ENCODE data around the gene ZFHX2. TPM values are rescaled to one million over a fixed set of nuclear protein-coding genes. Genes with fewer than 3 reads are reported as not detected.

Gene ZFHX2
- total and polyA plus RNA-seq, 2 of the 13 experiments (the other 11 are each of a cell fraction or from before 2014, with no cell fraction given): 0.17 to 0.44 TPM

DNA sequence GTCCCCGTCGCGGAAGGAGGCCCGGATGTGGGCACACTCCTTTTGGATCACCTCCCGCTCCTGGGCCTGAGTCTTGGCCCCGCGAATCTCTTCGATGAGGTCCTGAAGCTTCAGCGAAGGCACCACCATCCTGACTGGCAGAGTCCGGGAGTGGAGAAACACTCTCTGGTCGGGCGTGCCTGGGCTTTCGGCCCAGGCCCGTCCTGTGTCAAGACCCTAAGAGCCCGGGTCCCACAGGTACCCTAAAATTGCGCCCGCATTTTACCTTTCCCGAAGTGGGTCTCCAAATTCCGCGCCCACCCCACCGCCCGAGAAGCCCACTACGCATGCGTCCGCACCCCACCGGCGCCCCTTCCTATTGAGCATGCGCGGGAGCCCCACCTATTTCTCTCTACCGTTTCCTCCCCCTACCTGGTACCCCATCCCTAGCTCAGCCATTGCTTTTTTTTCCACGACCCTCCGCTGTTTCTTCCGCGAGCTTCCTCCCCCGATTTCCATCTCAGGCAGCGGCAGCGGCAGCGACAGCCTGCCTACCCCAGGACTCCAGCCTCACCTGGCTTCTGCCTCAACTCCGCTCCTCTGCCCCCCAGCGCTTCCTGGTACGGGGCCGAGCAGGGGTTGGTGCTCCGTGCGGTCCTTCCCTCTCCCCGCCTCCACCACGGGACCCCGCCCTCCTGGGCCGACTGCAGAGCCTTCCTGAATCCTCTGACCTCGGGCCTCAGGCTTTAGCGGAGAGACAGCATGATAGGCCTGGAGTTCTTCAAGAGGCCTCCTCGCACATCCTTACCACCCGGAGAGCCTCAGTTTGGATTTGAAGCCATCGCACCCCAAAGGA is 15.8 kb upstream of the ZFHX2 start, which contains the start of gene AP1G2 (continued):
- TF ChIP-seq ZNF451 (CRISPR knock-in tag; IDR thresholded peaks at IDR 0.05) (peak; percentile 96), RBFOX2 (IDR thresholded peaks at IDR 0.05; ENCODE audit: low read depth, low read length) (peak; percentile 96), SMC3 (IDR thresholded peaks at IDR 0.05; ENCODE audit: low read length) (no peak), EP300 (IDR thresholded peaks at IDR 0.05; ENCODE audit: low read depth in 2 of 2, low read length in 2 of 2) (peak in 1 of 2 experiments; percentile 54; a peak in 1 of 4 replicates), EP300 (CRISPR knock-in tag; IDR thresholded peaks at IDR 0.05; ENCODE audit: borderline replicate concordance) (peak; percentile 62; the same call in 1 of the 2 replicates), MXI1 (IDR thresholded peaks at IDR 0.05; ENCODE audit: borderline replicate concordance, low read depth, low read length) (peak; percentile 57; the same call in 2 of the 3 replicates), ZNF276 (CRISPR knock-in tag; IDR thresholded peaks at IDR 0.05; ENCODE audit: low read depth) (peak; percentile 97), HOXA7 (CRISPR knock-in tag; IDR thresholded peaks at IDR 0.05) (no peak), GZF1 (CRISPR knock-in tag; IDR thresholded peaks at IDR 0.05) (peak; percentile 94; the same call in 1 of the 2 replicates), SMAD1 (CRISPR knock-in tag; IDR thresholded peaks at IDR 0.05; ENCODE audit: borderline replicate concordance, low read depth) (peak; percentile 98; the same call in 1 of the 2 replicates), U2AF1 (optimal IDR thresholded peaks at IDR 0.05; ENCODE audit: low read depth, low read length) (peak; percentile 94), FOSL1 (CRISPR knock-in tag; IDR thresholded peaks at IDR 0.05; ENCODE audit: borderline replicate concordance) (no peak), PHB2 (IDR thresholded peaks at IDR 0.05; ENCODE audit: partially characterized antibody) (no peak), AHR (CRISPR knock-in tag; IDR thresholded peaks at IDR 0.05) (peak; percentile 95; the same call in 1 of the 2 replicates), KLF12 (CRISPR knock-in tag; IDR thresholded peaks at IDR 0.05; ENCODE audit: borderline replicate concordance) (peak; percentile 80; the same call in 1 of the 2 replicates), TEAD2 (CRISPR knock-in tag; IDR thresholded peaks at IDR 0.05) (no peak), RBM39 (IDR thresholded peaks at IDR 0.05; ENCODE audit: low read depth, low read length, poor library complexity, severe bottlenecking) (peak; percentile 98), ZNF160 (CRISPR knock-in tag; IDR thresholded peaks at IDR 0.05) (no peak; the same call in 1 of the 2 replicates), ZNF446 (CRISPR knock-in tag; IDR thresholded peaks at IDR 0.05) (peak; percentile 92; the same call in 1 of the 2 replicates), MAF1 (CRISPR knock-in tag; IDR thresholded peaks at IDR 0.05; ENCODE audit: borderline replicate concordance) (peak; percentile 88), FOXK1 (CRISPR knock-in tag; IDR thresholded peaks at IDR 0.05; ENCODE audit: borderline replicate concordance, low read depth) (peak; percentile 80; the same call in 1 of the 2 replicates), ZNF563 (CRISPR knock-in tag; IDR thresholded peaks at IDR 0.05) (peak; percentile 92), TOPORS (CRISPR knock-in tag; IDR thresholded peaks at IDR 0.05) (no peak), MAX (IDR thresholded peaks at IDR 0.05) (no peak)
- TF ChIP-seq, protein P1, sequence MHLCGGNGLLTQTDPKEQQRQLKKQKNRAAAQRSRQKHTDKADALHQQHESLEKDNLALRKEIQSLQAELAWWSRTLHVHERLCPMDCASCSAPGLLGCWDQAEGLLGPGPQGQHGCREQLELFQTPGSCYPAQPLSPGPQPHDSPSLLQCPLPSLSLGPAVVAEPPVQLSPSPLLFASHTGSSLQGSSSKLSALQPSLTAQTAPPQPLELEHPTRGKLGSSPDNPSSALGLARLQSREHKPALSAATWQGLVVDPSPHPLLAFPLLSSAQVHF (CRISPR knock-in tag; IDR thresholded peaks at IDR 0.05): no peak; the same call in 1 of the 2 replicates
- TF ChIP-seq, protein P2, sequence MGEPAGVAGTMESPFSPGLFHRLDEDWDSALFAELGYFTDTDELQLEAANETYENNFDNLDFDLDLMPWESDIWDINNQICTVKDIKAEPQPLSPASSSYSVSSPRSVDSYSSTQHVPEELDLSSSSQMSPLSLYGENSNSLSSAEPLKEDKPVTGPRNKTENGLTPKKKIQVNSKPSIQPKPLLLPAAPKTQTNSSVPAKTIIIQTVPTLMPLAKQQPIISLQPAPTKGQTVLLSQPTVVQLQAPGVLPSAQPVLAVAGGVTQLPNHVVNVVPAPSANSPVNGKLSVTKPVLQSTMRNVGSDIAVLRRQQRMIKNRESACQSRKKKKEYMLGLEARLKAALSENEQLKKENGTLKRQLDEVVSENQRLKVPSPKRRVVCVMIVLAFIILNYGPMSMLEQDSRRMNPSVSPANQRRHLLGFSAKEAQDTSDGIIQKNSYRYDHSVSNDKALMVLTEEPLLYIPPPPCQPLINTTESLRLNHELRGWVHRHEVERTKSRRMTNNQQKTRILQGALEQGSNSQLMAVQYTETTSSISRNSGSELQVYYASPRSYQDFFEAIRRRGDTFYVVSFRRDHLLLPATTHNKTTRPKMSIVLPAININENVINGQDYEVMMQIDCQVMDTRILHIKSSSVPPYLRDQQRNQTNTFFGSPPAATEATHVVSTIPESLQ (CRISPR knock-in tag; conservative IDR thresholded peaks at IDR 0.05): peak; percentile 97

All from HepG2 (cell line).